Activated B cell treated with CpG ODN at 0.5 μM for 24 hours (primary cell): Measurements from ENCODE around the gene TNNI2. TPM values are rescaled to one million over a fixed set of nuclear protein-coding genes. Genes with fewer than 3 reads are reported as not detected.
A peak's percentile ranks its signal among the peaks of the same experiment; 100 is the strongest.

Experiments used
- ATAC-seq: fragments of 200-7000 bp; cut with Tn5 transposase; one replicate; pipeline ENCODE4 v1.10.0; 2021; ENCODE audit warnings: low read depth, mild to moderate bottlenecking, moderate library complexity
- CTCF ChIA-PET: fragments of 350-600 bp; sonication (Branson Sonifier 250); formaldehyde crosslinking; loops from one replicate; lab custom pipeline; 2021; ENCODE audit warnings: antibody characterized with exemption; lab: Charles Lee
- POLR2A ChIA-PET: fragments of 350-600 bp; sonication (Branson Sonifier 250); formaldehyde crosslinking; loops from one replicate; lab custom pipeline; 2021; ENCODE audit warnings: antibody characterized with exemption; lab: Charles Lee
- DNase-seq: peaks from one replicate; pipeline ENCODE4 v3.0.0; 2022
- H3K27ac Mint-ChIP-seq: one replicate; pipeline ENCODE4 v1.8.0; 2020; ENCODE audit warnings: mixed read lengths
- H3K27me3 Mint-ChIP-seq: one replicate; pipeline ENCODE4 v1.8.0; 2021; ENCODE audit warnings: mixed read lengths
- H3K36me3 Mint-ChIP-seq: one replicate; pipeline ENCODE4 v1.8.0; 2021; ENCODE audit warnings: low read depth, mixed read lengths
- H3K4me1 Mint-ChIP-seq: one replicate; pipeline ENCODE4 v1.8.0; 2021; ENCODE audit warnings: mixed read lengths
- H3K4me3 Mint-ChIP-seq: one replicate; pipeline ENCODE4 v1.8.0; 2020; ENCODE audit warnings: mild to moderate bottlenecking, mixed read lengths
- H3K9me3 Mint-ChIP-seq: one replicate; pipeline ENCODE4 v1.8.0; 2020; ENCODE audit warnings: mixed read lengths
- CTCF ChIP-seq: fragments of 200-600 bp; IDR thresholded peaks from one replicate; pipeline ENCODE4 v1.8.0; 2022; ENCODE audit warnings: antibody characterized with exemption, mild to moderate bottlenecking
- intact Hi-C: fragments of 100-400 bp; cut with micrococcal nuclease; formaldehyde crosslinking; loops from one replicate; pipeline ENCODE4 v1.15.1; 2024
- total RNA-seq: library from RNA; stranded (reverse); gene quantifications from 2 replicates; pipeline ENCODE4 v1.2.3, GENCODE V29; 2022

TNNI2 gene
- total RNA-seq, 1 donor from 2014 or later = 1.0 TPM

- TF ChIP-seq CTCF = no peak
- Mint-ChIP-seq H3K4me3 (no peak overlapping the region), H3K4me1 (peaks cover 39% of the 10 kb centered on the region), H3K36me3 (peaks cover 27% of the 10 kb centered on the region), H3K27me3 (no peaks in the 10 kb centered on the region), H3K27ac (no peak overlapping the region), H3K9me3 (no peaks in the 10 kb centered on the region)
- ChIA-PET POLR2A (no interaction called here), CTCF (interaction anchor here (1.9 kb wide), 1 partner anchor 15 kb away, joined by 4 read pairs; no protein-coding TSS in a partner anchor)
- ATAC-seq (no peak), DNase-seq (no peak)
- intact Hi-C loops = no loop called here
Observed at GRCh38 chr11:1861435-1862411, 22.9 kb downstream of the TNNI2 start.

GRCh38 chr11:1862588-1863351, 24.0 kb downstream of the TNNI2 start:
- CTCF ChIA-PET = interaction anchor here (1.9 kb wide), 1 partner anchor 14 kb away, joined by 4 read pairs; no protein-coding TSS in a partner anchor
- TF ChIP-seq CTCF = no peak
- H3K27me3 Mint-ChIP-seq = no peaks in the 10 kb centered on the region
- DNase-seq (no peak), ATAC-seq (no peak)
- H3K9me3 Mint-ChIP-seq = no peaks in the 10 kb centered on the region
- POLR2A ChIA-PET = no interaction called here
- peak overlapping the region; percentile 11 for H3K27ac Mint-ChIP-seq
- intact Hi-C loops = no loop called here
- peaks cover 30% of the 10 kb centered on the region for H3K36me3 Mint-ChIP-seq
- no peak overlapping the region for H3K4me3 Mint-ChIP-seq
- H3K4me1 Mint-ChIP-seq = peaks cover 41% of the 10 kb centered on the region

GRCh38 chr11:1863352-1864216, 24.8 kb downstream of the TNNI2 start:
- H3K27me3 Mint-ChIP-seq = no peaks in the 10 kb centered on the region
- DNase-seq (no peak), ATAC-seq (no peak)
- ChIA-PET CTCF (interaction anchor here (1.9 kb wide), 1 partner anchor 13 kb away, joined by 4 read pairs; no protein-coding TSS in a partner anchor), POLR2A (no interaction called here)
- no peak for TF ChIP-seq CTCF
- intact Hi-C loops = no loop called here
- H3K9me3 Mint-ChIP-seq = no peaks in the 10 kb centered on the region
- peaks cover 39% of the 10 kb centered on the region for H3K4me1 Mint-ChIP-seq
- peaks cover 27% of the 10 kb centered on the region for H3K36me3 Mint-ChIP-seq
- no peak overlapping the region for H3K4me3 Mint-ChIP-seq
- no peak overlapping the region for H3K27ac Mint-ChIP-seq

- Mint-ChIP-seq H3K4me1 (peaks cover 39% of the 10 kb centered on the region), H3K9me3 (no peaks in the 10 kb centered on the region), H3K4me3 (no peak overlapping the region), H3K27me3 (no peaks in the 10 kb centered on the region), H3K27ac (no peak overlapping the region), H3K36me3 (peaks cover 28% of the 10 kb centered on the region)
- intact Hi-C loops = no loop called here
- CTCF ChIA-PET = no interaction called here
- ATAC-seq (no peak), DNase-seq (no peak)
- no peak for TF ChIP-seq CTCF
- POLR2A ChIA-PET = no interaction called here
Observed at GRCh38 chr11:1864231-1864630, 25.4 kb downstream of the TNNI2 start.
